Endodermal cell (in vitro differentiated cells): ENCODE results near the gene NRP1. TPM values are rescaled to one million over a fixed set of nuclear protein-coding genes. Genes with fewer than 3 reads are reported as not detected.

Source experiments
- DNase-seq: peaks from one replicate; pipeline ENCODE4 v3.0.0-alpha.2; 2017
- H3K27ac ChIP-seq: 2 replicates; pipeline ENCODE4 v1.5.1; 2013; ENCODE audit warnings: mild to moderate bottlenecking, low read depth, low read length, moderate library complexity
- H3K27me3 ChIP-seq: 2 replicates; pipeline ENCODE4 v1.6.1; 2013; ENCODE audit warnings: mild to moderate bottlenecking, low read length, moderate library complexity; ENCODE audit not compliant: insufficient read depth, control insufficient read depth, poor library complexity, severe bottlenecking
- H3K36me3 ChIP-seq: 2 replicates; pipeline ENCODE4 v1.7.0; 2013; ENCODE audit warnings: mild to moderate bottlenecking, low read length, moderate library complexity; ENCODE audit not compliant: control insufficient read depth, insufficient read depth
- H3K4me1 ChIP-seq: one replicate; pipeline ENCODE4 v1.7.0; 2013; ENCODE audit warnings: low read length; ENCODE audit not compliant: control insufficient read depth, insufficient read depth
- H3K4me3 ChIP-seq: 2 replicates; pipeline ENCODE4 v1.5.1; 2013; ENCODE audit warnings: mild to moderate bottlenecking, low read length, moderate library complexity
- H3K9ac ChIP-seq: 2 replicates; pipeline ENCODE4 v1.6.1; 2013; ENCODE audit warnings: mild to moderate bottlenecking, low read length, moderate library complexity; ENCODE audit not compliant: poor library complexity, severe bottlenecking; ENCODE audit errors: extremely low read depth
- H3K9me3 ChIP-seq: 2 replicates; pipeline ENCODE4 v1.6.1; 2013; ENCODE audit warnings: mild to moderate bottlenecking, low read length, moderate library complexity; ENCODE audit not compliant: control insufficient read depth
- H3K27ac Mint-ChIP-seq: 2 replicates; pipeline ENCODE4 v1.8.0; 2020; ENCODE audit warnings: mixed read lengths
- H3K27me3 Mint-ChIP-seq: 2 replicates; pipeline ENCODE4 v1.8.0; 2021; ENCODE audit warnings: mild to moderate bottlenecking, mixed read lengths; ENCODE audit not compliant: insufficient read depth
- H3K36me3 Mint-ChIP-seq: 2 replicates; pipeline ENCODE4 v1.8.0; 2020; ENCODE audit warnings: low read depth, mixed read lengths
- H3K4me1 Mint-ChIP-seq: 2 replicates; pipeline ENCODE4 v1.8.0; 2020; ENCODE audit warnings: mixed read lengths
- H3K4me3 Mint-ChIP-seq: 2 replicates; pipeline ENCODE4 v1.8.0; 2020; ENCODE audit warnings: mild to moderate bottlenecking, moderate library complexity, mixed read lengths
- H3K9me3 Mint-ChIP-seq: 2 replicates; pipeline ENCODE4 v1.8.0; 2020; ENCODE audit warnings: mild to moderate bottlenecking, mixed read lengths
- WGBS, 2 experiments: methylation state at CpG; one replicate each; pipeline versions ENCODE4 v1.1.5 to v1.1.7; 2013; ENCODE audit warnings: missing lambda C conversion rate in 2 of 2, mixed read lengths in 1 of 2; ENCODE audit not compliant: insufficient coverage in 1 of 2, insufficient read length in 1 of 2; 5-methylcytosine and 5-hydroxymethylcytosine counted together
- total RNA-seq, 2 donors: library from RNA; stranded (reverse); fragmentation: NEBNext Ultra II Directional in 1 of 2; extraction: Animal tissue kit (Norgen Biotek cat#: 25700) in 1 of 2; gene quantifications; 2 replicates in 1 of 2; 3 replicates in 1 of 2; pipeline ENCODE4 v1.2.1, GENCODE V29; 2021
- TF ChIP-seq, protein P1 (sequence below): fragments of 200-600 bp; sonication (generic); conservative IDR thresholded peaks from 2 replicates; pipeline ENCODE4 v1.5.0; 2021; ENCODE audit warnings: antibody characterized with exemption, mild to moderate bottlenecking

NRP1 gene
- total RNA-seq, 2 donors from 2014 or later, result 20.7 to 30.6 TPM

DNA sequence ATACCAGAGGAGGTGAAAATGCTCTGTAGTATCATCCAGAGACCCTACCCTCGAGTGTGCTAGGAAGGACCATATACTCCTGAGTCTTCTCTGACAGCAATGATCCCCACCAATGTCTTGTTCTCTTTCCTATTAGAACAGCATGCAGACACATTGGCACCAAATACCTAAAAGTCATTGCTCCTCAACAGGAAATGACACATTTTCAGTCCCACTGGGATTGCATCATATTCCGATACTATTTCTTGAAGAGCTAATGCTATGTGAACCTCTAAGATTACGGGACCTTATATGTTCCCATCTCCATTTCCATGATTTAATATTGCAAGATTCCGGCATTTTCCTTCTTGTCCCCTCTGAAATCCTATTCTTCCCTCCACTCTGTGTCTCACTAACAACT lies 177.4 kb downstream of the NRP1 start:
- Histone ChIP-seq H3K36me3 (no peaks in the 10 kb centered on the region), H3K27ac (no peak overlapping the region), H3K9ac (no peak overlapping the region), H3K4me1 (peaks cover 4% of the 10 kb centered on the region), H3K27me3 (no peaks in the 10 kb centered on the region), H3K9me3 (no peaks in the 10 kb centered on the region), H3K4me3 (no peak overlapping the region)
- 91 to 98% methylated on average over 4 of the region's 4 CpGs for WGBS, 2 experiments
- peaks cover 1% of the 10 kb centered on the region for H3K27me3 Mint-ChIP-seq
- H3K36me3 Mint-ChIP-seq, result no peaks in the 10 kb centered on the region
- no peak overlapping the region for H3K27ac Mint-ChIP-seq
- TF ChIP-seq, protein P1, sequence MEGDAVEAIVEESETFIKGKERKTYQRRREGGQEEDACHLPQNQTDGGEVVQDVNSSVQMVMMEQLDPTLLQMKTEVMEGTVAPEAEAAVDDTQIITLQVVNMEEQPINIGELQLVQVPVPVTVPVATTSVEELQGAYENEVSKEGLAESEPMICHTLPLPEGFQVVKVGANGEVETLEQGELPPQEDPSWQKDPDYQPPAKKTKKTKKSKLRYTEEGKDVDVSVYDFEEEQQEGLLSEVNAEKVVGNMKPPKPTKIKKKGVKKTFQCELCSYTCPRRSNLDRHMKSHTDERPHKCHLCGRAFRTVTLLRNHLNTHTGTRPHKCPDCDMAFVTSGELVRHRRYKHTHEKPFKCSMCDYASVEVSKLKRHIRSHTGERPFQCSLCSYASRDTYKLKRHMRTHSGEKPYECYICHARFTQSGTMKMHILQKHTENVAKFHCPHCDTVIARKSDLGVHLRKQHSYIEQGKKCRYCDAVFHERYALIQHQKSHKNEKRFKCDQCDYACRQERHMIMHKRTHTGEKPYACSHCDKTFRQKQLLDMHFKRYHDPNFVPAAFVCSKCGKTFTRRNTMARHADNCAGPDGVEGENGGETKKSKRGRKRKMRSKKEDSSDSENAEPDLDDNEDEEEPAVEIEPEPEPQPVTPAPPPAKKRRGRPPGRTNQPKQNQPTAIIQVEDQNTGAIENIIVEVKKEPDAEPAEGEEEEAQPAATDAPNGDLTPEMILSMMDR, result no peak
- H3K4me3 Mint-ChIP-seq, result no peak overlapping the region
- H3K4me1 Mint-ChIP-seq, result peaks cover 15% of the 10 kb centered on the region
- no peaks in the 10 kb centered on the region for H3K9me3 Mint-ChIP-seq
- DNase-seq, result no peak

DNA sequence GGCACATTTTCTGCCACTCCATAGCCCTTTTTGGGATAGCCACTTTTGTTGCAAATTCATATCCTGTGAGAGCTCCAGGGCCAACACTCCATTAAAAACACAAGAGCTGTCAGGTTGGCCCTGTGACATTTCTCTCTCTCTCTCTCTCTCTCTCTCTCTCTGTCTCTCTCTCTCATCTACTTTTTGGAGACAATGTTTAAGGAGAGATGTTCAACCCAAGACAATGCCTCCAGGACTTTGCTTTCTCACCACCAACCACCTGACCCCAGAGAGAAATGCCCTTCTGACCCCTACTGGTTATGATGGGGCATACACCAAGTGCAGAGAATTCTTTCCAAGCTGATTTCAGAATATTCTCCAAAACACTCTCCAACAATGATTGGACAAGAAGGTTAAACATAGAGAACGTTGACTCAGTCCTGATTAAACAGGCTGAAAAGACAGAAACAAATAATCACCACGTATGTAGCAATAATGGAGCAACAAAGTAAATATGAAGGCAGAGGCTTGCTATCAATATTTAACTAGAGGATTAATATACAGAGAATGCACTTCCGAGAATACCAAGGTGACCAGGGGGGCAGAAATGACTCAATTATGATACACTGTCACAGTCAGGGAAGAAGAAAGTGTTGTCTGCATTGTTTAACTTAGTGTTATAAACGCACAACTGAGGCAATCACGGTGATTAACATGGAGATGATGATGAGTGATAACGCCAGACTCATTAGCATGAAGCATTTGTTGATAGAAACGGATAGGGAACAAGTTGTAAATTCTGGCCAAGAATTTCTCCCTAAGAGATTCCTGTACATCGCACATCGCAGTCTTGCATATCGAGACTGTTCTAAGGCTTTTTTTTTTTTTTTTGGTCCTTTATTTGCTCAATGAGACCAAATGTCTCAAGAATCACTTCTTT lies 178.5 kb downstream of the NRP1 start:
- peaks cover 15% of the 10 kb centered on the region for H3K4me1 Mint-ChIP-seq
- Histone ChIP-seq H3K4me3 (no peak overlapping the region), H3K9me3 (no peaks in the 10 kb centered on the region), H3K9ac (no peak overlapping the region), H3K4me1 (peaks cover 4% of the 10 kb centered on the region), H3K27ac (no peak overlapping the region), H3K36me3 (no peaks in the 10 kb centered on the region), H3K27me3 (no peaks in the 10 kb centered on the region)
- no peak overlapping the region for H3K4me3 Mint-ChIP-seq
- DNase-seq, result peak; percentile 64
- 74 to 83% methylated on average over 9 to 10 of the region's 10 CpGs for WGBS, 2 experiments
- TF ChIP-seq, protein P1, result peak; percentile 84
- H3K27ac Mint-ChIP-seq, result no peak overlapping the region
- H3K27me3 Mint-ChIP-seq, result peaks cover 1% of the 10 kb centered on the region
- no peaks in the 10 kb centered on the region for H3K9me3 Mint-ChIP-seq
- H3K36me3 Mint-ChIP-seq, result no peaks in the 10 kb centered on the region

DNA sequence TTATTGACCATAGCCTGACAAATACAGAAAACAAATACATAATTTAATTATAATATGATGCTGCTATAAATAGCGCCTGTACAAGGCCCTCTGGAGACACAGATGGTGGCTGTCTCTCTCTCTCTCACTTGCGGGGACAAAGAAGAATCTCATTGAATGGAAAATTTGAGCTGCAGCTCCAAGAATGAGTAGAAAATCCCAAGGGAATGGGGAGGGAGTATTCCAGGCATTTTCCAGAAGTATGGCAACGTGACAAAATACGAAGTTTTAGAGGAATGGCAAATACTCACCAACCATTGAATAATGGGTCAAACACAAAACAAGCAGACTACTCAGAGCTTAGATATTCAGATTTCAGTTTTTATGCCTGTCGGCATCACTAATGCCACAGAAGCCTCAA lies 179.9 kb downstream of the NRP1 start:
- Mint-ChIP-seq H3K36me3 (no peaks in the 10 kb centered on the region), H3K4me1 (peaks cover 9% of the 10 kb centered on the region), H3K27ac (no peak overlapping the region), H3K9me3 (no peaks in the 10 kb centered on the region), H3K4me3 (no peak overlapping the region), H3K27me3 (peaks cover 1% of the 10 kb centered on the region)
- no peak for DNase-seq
- Histone ChIP-seq H3K4me1 (peaks cover 4% of the 10 kb centered on the region), H3K27ac (no peak overlapping the region), H3K9me3 (no peaks in the 10 kb centered on the region), H3K27me3 (no peaks in the 10 kb centered on the region), H3K36me3 (no peaks in the 10 kb centered on the region), H3K9ac (no peak overlapping the region), H3K4me3 (no peak overlapping the region)
- WGBS, 2 experiments, result 93% methylated on average over 5 of the region's 5 CpGs
- TF ChIP-seq, protein P1, result no peak
